GM21723 (cell line): ENCODE measurements around the gene PAQR6.

Experiments
- ATAC-seq: cut with Tn5 transposase; IDR thresholded peaks from one replicate; pipeline ENCODE4 v1.9.1; 2021; ENCODE audit warnings: mild to moderate bottlenecking, moderate library complexity; ENCODE audit not compliant: unreplicated experiment

PAQR6 gene

GRCh38 chr1:156266051-156266450 is 18.2 kb upstream of the PAQR6 start:
- ATAC-seq, result no peak

GRCh38 chr1:156263288-156263655 is 15.4 kb upstream of the PAQR6 start:
- ATAC-seq, result no peak

DNA sequence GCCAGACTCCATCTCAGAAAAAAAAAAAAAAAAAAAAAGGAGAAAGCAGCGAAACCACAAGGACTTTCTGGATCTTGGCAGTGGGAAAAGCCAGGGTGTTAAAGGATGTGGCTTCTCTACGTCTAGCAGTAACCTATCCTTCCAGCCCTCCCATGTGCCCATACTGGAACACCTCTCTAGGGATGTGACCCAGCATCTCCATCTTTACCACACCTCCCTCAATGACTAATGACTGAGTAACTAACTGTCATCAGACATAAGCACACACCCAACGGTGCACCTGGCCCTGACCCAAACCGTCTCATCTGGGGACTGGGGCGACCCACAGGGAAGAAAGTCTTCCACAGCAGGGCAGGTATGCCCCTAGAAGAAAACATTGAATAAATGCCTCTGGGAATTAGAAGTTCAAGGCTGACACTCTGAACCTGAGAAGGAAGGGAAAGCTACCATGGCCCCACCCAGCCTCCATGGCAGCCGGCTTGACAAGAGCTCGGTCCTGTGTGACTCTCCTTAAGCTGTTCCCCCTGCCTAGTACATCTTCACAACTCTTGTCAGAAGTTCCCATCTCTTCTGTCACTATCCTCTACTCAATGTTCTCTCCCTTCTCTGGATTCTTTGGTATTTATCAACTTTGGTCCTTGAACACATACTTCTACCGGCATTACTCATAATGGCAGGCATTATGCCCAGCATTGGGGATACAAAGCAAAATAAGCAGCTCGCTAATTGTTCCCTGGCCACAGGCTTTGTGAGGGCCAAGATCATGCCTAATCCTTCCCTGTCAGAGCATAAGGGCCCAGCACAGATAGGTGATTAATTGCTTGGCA is 14.8 kb upstream of the PAQR6 start:
- no peak for ATAC-seq

DNA sequence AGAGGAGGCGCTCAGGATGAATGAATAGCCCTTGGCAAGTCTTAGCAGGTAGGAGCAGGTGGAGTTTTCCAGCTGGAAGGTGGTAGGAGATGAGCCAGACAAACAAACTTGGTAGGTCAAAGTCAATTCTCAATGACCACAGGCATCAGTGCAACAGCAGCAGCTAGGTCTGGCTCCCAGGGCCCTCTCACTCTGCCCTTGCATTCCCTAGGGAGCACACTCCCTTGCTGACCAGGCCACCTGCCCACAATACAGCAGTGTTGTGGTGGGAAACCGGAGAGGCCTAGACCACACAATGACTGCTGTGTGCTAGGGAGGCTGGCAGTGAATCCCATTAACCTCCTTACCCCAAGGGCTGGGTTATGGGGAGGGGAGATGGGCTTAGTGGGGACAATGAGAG is 13.0 kb upstream of the PAQR6 start:
- no peak for ATAC-seq

- no peak for ATAC-seq
These were observed 11.9 kb upstream of the PAQR6 start for GRCh38 chr1:156259805-156260204.

GRCh38 chr1:156258859-156259258 is 11.0 kb upstream of the PAQR6 start:
- no peak for ATAC-seq

DNA sequence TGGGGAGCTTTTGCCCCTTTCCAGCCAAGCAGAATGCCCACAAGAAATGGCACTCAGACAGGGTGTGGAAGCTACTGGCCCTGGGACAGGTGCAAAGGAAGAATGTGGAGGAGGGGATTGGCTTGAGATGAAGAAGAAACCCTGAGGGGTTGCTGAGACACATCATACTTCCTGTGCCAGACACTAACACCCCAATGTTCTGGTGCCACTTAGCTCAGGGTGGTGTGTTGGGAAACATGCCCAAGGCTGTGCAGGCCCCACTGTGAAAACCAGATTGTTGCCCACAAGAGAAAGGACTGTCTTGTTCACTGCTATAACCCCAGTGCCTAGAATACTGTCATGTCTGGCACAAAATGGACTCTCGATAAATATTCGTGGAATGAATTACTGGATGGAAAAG is 9.9 kb upstream of the PAQR6 start:
- no peak for ATAC-seq

- ATAC-seq, result no peak
These were observed 5.8 kb upstream of the PAQR6 start for GRCh38 chr1:156253634-156254033.

- ATAC-seq, result no peak
These were observed 3.7 kb upstream of the PAQR6 start for GRCh38 chr1:156251527-156251926.

DNA sequence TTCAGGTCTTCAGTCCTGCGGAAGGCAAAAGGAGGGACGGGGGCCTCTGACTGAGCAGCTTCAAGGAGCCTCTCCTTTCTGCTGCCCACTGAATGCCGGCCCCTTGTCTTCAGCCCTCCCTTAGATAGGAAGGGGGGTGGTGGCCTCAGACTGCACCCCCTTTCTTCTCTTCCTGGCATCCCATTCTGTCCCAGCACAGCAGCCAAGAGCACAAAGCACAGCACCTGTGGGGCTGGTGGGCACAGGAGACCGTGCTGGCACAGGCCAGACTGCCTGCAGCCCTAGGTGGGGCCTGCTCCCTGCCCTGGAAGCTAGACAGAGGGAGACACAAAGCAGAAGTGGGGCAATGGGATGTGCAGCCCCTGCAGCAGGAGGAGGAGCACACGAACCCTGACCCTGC is 1.7 kb upstream of the PAQR6 start:
- no peak for ATAC-seq

- no peak for ATAC-seq
These were observed 447 bp upstream of the PAQR6 start for GRCh38 chr1:156248323-156248683.

DNA sequence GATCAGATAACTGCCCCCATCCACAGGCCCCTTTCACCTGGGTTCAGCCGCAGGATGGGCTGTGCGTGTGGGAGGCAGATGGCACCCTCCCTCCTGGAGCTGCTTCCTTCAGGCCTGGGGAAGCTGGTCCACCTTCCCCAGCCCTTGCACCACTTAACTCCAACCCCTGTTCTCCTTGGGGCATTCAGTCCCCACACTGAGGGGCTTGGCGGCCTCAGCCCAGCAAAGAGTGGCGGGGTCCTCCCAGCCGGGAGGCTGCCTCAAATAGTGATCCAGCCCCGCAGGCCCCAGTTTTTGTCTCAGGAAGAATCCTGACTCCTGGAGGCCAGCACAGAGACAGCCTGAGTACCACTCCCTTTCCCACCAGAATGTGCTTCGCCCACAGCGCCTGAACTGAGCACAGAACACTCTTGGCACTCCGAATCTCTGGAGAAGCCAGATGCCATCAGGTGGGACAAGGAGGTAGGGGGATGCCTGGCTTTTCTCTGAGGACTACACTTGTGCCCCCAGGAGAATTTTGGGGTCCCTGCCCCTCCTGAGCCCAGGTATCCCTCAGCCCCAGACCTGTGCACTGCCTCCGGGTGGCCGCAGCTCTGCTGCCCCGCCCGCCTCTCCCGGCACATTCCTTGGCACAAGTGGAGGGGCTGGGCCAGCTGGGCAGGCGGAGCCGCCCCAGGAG is 936 bp downstream of the PAQR6 start:
- ATAC-seq, result no peak

DNA sequence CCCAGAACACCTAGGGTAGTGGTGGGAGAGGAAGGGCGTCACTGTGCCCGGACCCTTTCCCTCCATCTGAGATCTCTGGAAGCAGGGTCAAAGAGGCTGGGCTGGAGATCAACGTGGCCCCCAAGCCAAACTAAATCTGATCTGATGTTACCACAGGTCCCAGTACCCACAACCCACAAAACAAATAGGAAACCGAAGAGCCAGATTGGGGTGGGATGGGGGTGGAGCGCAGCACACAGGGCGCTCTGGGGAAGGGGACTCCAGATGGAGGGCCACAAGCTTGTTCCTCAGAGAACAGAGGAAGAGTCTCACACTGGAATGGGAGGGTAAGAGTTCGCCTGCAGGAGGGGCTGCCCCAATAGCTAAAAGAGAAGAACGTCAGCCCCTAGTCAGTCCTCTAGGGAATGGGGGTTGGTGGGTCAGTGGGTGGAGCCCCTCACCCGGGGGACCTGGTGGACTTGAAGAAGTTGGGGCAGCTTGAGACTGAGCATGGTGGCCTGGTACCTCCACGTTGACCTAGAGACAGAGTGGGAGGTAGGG is 1.5 kb downstream of the PAQR6 start:
- no peak for ATAC-seq

GRCh38 chr1:156245451-156246232 is 2.2 kb downstream of the PAQR6 start:
- ATAC-seq, result no peak

GRCh38 chr1:156244712-156245111 is 3.1 kb downstream of the PAQR6 start:
- ATAC-seq, result no peak

GRCh38 chr1:156244126-156244525 is 3.7 kb downstream of the PAQR6 start:
- no peak for ATAC-seq

- no peak for ATAC-seq
These were observed 5.1 kb downstream of the PAQR6 start for GRCh38 chr1:156242738-156243137.

DNA sequence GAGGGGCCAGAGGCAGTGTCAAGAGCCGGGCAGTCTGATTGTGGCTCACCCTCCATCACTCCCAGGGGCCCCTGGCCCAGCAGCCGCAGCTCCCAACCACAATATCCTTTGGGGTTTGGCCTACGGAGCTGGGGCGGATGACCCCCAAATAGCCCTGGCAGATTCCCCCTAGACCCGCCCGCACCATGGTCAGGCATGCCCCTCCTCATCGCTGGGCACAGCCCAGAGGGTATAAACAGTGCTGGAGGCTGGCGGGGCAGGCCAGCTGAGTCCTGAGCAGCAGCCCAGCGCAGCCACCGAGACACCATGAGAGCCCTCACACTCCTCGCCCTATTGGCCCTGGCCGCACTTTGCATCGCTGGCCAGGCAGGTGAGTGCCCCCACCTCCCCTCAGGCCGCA is 5.9 kb downstream of the PAQR6 start, which contains the start of gene BGLAP:
BGLAP (plus strand) TSS at position 259 of the 400 bp plus-strand sequence; CDS start at position 307, 48 bp downstream.
- ATAC-seq, result no peak

DNA sequence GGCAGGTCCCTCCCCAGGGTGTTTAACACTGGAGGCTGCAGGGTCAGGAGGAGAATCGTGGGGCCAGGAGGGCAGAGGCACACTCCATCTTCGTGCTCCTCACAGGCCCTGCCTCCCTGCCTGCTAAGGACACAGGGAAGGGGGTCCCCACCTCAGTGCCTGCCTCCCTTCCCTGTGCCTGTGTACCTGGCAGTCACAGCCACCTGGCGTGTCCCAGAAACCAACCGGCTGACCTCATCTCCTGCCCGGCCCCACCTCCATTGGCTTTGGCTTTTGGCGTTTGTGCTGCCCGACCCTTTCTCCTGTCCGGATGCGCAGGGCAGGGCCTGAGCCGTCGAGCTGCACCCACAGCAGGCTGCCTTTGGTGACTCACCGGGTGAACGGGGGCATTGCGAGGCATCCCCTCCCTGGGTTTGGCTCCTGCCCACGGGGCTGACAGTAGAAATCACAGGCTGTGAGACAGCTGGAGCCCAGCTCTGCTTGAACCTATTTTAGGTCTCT is 6.5 kb downstream of the PAQR6 start:
- ATAC-seq, result no peak

DNA sequence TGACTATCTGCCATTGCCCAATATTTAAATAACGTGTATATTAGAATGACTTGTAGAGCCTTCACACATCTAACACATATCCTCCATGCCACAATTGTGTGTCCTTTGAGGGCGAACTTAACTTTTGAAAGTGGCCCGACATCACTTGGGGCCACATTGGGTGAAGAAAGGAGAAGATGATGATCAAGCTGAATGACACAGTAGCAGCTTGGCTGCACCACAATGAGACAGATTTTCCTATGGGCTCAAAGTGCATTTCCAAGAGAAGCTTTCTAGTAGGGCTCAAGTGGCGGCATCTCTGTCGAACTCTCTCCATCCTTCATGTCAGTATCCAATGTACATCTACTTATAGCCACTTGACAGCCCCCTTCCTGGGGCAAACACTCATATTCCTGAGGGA is 9.6 kb downstream of the PAQR6 start:
- no peak for ATAC-seq

- ATAC-seq, result no peak
These were observed 11.7 kb downstream of the PAQR6 start for GRCh38 chr1:156236164-156236563.
